Thyroid gland (tissue), 4 donors: ENCODE data around the gene HSD17B11. TPM values are rescaled to one million over a fixed set of nuclear protein-coding genes. Genes with fewer than 3 reads are reported as not detected.
"Not testable (repeated sequence)": the region's sequence is repeated elsewhere in the genome, so short reads cannot be mapped to it uniquely, and the experiment has no call there.

ENCODE experiments used
- DNase-seq, 2 donors: peaks; one replicate each; pipeline ENCODE4 v3.0.0-alpha.2; 2019
- H3K27ac ChIP-seq, 3 donors: fragments of 200-600 bp; sonication (generic); 1 replicate in 2 of 3; 2 replicates in 1 of 3; pipeline ENCODE4 v1.5.1; 2016 to 2019; ENCODE audit warnings: mild to moderate bottlenecking in 1 of 3, moderate library complexity in 1 of 3
- H3K27me3 ChIP-seq: fragments of 200-600 bp; sonication (generic); one replicate; pipeline ENCODE4 v1.5.1; 2019
- H3K36me3 ChIP-seq, 2 donors: fragments of 200-600 bp; sonication (generic); one replicate each; pipeline ENCODE4 v1.5.1; 2016 to 2019
- H3K4me1 ChIP-seq, 2 donors: fragments of 200-600 bp; sonication (generic); one replicate each; pipeline ENCODE4 v1.5.1; 2017 to 2019
- H3K4me3 ChIP-seq, 3 donors: fragments of 200-600 bp; sonication (generic); replicated peaks in 1 of 3; 1 replicate in 2 of 3; 2 replicates in 1 of 3; pipeline ENCODE4 v1.5.1; 2016; ENCODE audit warnings: mild to moderate bottlenecking in 1 of 3
- H3K9me3 ChIP-seq: fragments of 200-600 bp; sonication (generic); one replicate; pipeline ENCODE4 v1.5.1; 2017
- CTCF ChIP-seq, 6 experiments: fragments of 200-600 bp in 3 of 6; fragments of 450-650 bp in 3 of 6; sonication (generic) in 3 of 6; IDR thresholded peaks; one replicate each; pipeline ENCODE4 v1.5.1; 2016 to 2019; ENCODE audit warnings: antibody characterized with exemption in 6 of 6, mild to moderate bottlenecking in 2 of 6, inconsistent platforms in 1 of 6, moderate library complexity in 1 of 6
- POLR2A ChIP-seq, 2 donors: fragments of 450-650 bp; IDR thresholded peaks; one replicate each; pipeline ENCODE4 v1.6.1; 2017; ENCODE audit warnings: antibody characterized with exemption in 2 of 2, mild to moderate bottlenecking in 2 of 2, moderate library complexity in 1 of 2
- WGBS, 2 donors: methylation state at CpG; one replicate each; pipeline ENCODE4 v1.1.5; 2017; 5-methylcytosine and 5-hydroxymethylcytosine counted together
- intact Hi-C: fragments of 100-400 bp; cut with DNase I; formaldehyde crosslinking; loops from one replicate; pipeline ENCODE4 v1.15.1; 2023
- total RNA-seq, 4 donors: library from RNA; depleted of rRNA; stranded (reverse); fragments of >200 nt; gene quantifications; one replicate each; pipeline ENCODE4 v1.2.3, GENCODE V29; 2016

Gene HSD17B11
- total RNA-seq, 4 donors from 2014 or later = 23.4 to 147 (median 61.8) TPM

GRCh38 chr4:87305562-87305961, 85.4 kb downstream of the HSD17B11 start:
- no peaks in the 10 kb centered on the region for H3K27me3 ChIP-seq
- no peak overlapping the region for H3K27ac ChIP-seq
- peaks cover 0 to 2% of the 10 kb centered on the region in 2 donors for H3K4me1 ChIP-seq
- no peaks in the 10 kb centered on the region for H3K9me3 ChIP-seq
- TF ChIP-seq POLR2A (IDR thresholded peaks at IDR 0.05) (no peak), CTCF (IDR thresholded peaks at IDR 0.05) (no peak)
- no peaks in the 10 kb centered on the region for H3K36me3 ChIP-seq
- 92 to 95% methylated on average over 7 of the region's 7 CpGs for WGBS, 2 donors
- no peak for DNase-seq
- no peak overlapping the region for H3K4me3 ChIP-seq
- intact Hi-C loops = no loop called here

GRCh38 chr4:87304745-87305432, 86.1 kb downstream of the HSD17B11 start:
- H3K27ac ChIP-seq = peak overlapping the region in 2 of 3 donors; percentile 8 to 48
- no peak overlapping the region for H3K4me3 ChIP-seq
- no peak for DNase-seq
- 72 to 74% methylated on average over 10 of the region's 10 CpGs for WGBS, 2 donors
- H3K27me3 ChIP-seq = no peaks in the 10 kb centered on the region
- intact Hi-C loops = no loop called here
- TF ChIP-seq CTCF (IDR thresholded peaks at IDR 0.05) (no peak), POLR2A (IDR thresholded peaks at IDR 0.05) (no peak)
- peaks cover 0 to 2% of the 10 kb centered on the region in 2 donors for H3K4me1 ChIP-seq
- H3K9me3 ChIP-seq = no peaks in the 10 kb centered on the region
- H3K36me3 ChIP-seq = no peaks in the 10 kb centered on the region

- 70 to 75% methylated on average over 4 of the region's 4 CpGs for WGBS, 2 donors
- Histone ChIP-seq H3K4me3 (no peak overlapping the region), H3K27me3 (no peaks in the 10 kb centered on the region), H3K4me1 (peaks cover 0 to 1% of the 10 kb centered on the region in 2 donors), H3K36me3 (no peaks in the 10 kb centered on the region), H3K9me3 (no peaks in the 10 kb centered on the region), H3K27ac (no peak overlapping the region)
- intact Hi-C loops = no loop called here
- DNase-seq = no peak
- TF ChIP-seq POLR2A (IDR thresholded peaks at IDR 0.05) (no peak), CTCF (IDR thresholded peaks at IDR 0.05) (no peak)
These were observed 91.1 kb downstream of the HSD17B11 start for GRCh38 chr4:87299898-87300297.

- H3K27ac ChIP-seq = no peak overlapping the region
- no peaks in the 10 kb centered on the region for H3K9me3 ChIP-seq
- H3K36me3 ChIP-seq = no peaks in the 10 kb centered on the region
- H3K27me3 ChIP-seq = no peaks in the 10 kb centered on the region
- TF ChIP-seq POLR2A (IDR thresholded peaks at IDR 0.05) = no peak
- TF ChIP-seq CTCF (IDR thresholded peaks at IDR 0.05) = no peak
- no peak for DNase-seq
- intact Hi-C loops = no loop called here
- H3K4me1 ChIP-seq = no peaks in the 10 kb centered on the region
- no peak overlapping the region for H3K4me3 ChIP-seq
- 75 to 79% methylated on average over 2 of the region's 2 CpGs for WGBS, 2 donors
These were observed 92.6 kb downstream of the HSD17B11 start for GRCh38 chr4:87298362-87298761.

GRCh38 chr4:87294911-87295310, 96.1 kb downstream of the HSD17B11 start:
- H3K27me3 ChIP-seq, H3K4me1 ChIP-seq, H3K27ac ChIP-seq, H3K36me3 ChIP-seq, DNase-seq, H3K9me3 ChIP-seq, H3K4me3 ChIP-seq, intact Hi-C loops: not testable (repeated sequence)
- 82% methylated on average over 11 of the region's 11 CpGs for WGBS, 2 donors

GRCh38 chr4:87293889-87294288, 97.1 kb downstream of the HSD17B11 start:
- H3K9me3 ChIP-seq, H3K4me1 ChIP-seq, H3K27ac ChIP-seq, H3K36me3 ChIP-seq, DNase-seq, H3K27me3 ChIP-seq, H3K4me3 ChIP-seq, intact Hi-C loops: not testable (repeated sequence)
- 95 to 97% methylated on average over 7 of the region's 7 CpGs for WGBS, 2 donors
